ENCODE data around the gene ARID1A.

DNA sequence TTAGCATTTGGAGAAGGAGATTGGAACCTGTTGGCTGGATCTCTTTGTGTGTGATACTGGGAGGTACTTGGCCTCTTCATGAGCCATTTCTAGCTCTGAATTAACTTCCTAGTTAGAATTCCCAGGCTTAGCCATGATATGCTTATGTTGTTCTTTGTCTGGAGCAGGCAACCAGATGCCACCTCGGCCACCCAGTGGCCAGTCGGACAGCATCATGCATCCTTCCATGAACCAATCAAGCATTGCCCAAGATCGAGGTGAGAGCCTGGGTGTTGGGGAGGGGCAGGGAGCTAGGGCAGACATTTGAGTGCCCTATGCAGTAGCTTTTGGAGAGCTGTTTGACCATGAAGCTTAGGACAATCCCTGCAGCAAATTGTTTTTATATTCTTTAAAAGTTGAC lies 65.4 kb downstream of the ARID1A start:
- TF ChIP-seq POLR2A (IDR thresholded peaks at IDR 0.05; ENCODE audit: low read length) (no peak), CEBPB (IDR thresholded peaks at IDR 0.05) (no peak), KDM1A (IDR thresholded peaks at IDR 0.05; ENCODE audit: low read depth) (no peak), SREBF2 (IDR thresholded peaks at IDR 0.05) (no peak), MYC (IDR thresholded peaks at IDR 0.05; ENCODE audit: borderline replicate concordance, low read length) (no peak), PHF8 (IDR thresholded peaks at IDR 0.05; ENCODE audit: borderline replicate concordance, low read depth) (no peak), EP300 (IDR thresholded peaks at IDR 0.05) (no peak), MAFK (IDR thresholded peaks at IDR 0.05; ENCODE audit: partially characterized antibody) (no peak), ZFP36 (IDR thresholded peaks at IDR 0.05; ENCODE audit: borderline replicate concordance, partially characterized antibody) (no peak), CBX8 (IDR thresholded peaks at IDR 0.05) (no peak)
- TF ChIP-seq, protein P1, sequence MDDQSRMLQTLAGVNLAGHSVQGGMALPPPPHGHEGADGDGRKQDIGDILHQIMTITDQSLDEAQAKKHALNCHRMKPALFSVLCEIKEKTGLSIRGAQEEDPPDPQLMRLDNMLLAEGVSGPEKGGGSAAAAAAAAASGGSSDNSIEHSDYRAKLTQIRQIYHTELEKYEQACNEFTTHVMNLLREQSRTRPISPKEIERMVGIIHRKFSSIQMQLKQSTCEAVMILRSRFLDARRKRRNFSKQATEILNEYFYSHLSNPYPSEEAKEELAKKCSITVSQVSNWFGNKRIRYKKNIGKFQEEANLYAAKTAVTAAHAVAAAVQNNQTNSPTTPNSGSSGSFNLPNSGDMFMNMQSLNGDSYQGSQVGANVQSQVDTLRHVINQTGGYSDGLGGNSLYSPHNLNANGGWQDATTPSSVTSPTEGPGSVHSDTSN (IDR thresholded peaks at IDR 0.05): no peak
- TF ChIP-seq, protein P2, sequence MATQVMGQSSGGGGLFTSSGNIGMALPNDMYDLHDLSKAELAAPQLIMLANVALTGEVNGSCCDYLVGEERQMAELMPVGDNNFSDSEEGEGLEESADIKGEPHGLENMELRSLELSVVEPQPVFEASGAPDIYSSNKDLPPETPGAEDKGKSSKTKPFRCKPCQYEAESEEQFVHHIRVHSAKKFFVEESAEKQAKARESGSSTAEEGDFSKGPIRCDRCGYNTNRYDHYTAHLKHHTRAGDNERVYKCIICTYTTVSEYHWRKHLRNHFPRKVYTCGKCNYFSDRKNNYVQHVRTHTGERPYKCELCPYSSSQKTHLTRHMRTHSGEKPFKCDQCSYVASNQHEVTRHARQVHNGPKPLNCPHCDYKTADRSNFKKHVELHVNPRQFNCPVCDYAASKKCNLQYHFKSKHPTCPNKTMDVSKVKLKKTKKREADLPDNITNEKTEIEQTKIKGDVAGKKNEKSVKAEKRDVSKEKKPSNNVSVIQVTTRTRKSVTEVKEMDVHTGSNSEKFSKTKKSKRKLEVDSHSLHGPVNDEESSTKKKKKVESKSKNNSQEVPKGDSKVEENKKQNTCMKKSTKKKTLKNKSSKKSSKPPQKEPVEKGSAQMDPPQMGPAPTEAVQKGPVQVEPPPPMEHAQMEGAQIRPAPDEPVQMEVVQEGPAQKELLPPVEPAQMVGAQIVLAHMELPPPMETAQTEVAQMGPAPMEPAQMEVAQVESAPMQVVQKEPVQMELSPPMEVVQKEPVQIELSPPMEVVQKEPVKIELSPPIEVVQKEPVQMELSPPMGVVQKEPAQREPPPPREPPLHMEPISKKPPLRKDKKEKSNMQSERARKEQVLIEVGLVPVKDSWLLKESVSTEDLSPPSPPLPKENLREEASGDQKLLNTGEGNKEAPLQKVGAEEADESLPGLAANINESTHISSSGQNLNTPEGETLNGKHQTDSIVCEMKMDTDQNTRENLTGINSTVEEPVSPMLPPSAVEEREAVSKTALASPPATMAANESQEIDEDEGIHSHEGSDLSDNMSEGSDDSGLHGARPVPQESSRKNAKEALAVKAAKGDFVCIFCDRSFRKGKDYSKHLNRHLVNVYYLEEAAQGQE (IDR thresholded peaks at IDR 0.05): no peak
- TF ChIP-seq, protein P3, sequence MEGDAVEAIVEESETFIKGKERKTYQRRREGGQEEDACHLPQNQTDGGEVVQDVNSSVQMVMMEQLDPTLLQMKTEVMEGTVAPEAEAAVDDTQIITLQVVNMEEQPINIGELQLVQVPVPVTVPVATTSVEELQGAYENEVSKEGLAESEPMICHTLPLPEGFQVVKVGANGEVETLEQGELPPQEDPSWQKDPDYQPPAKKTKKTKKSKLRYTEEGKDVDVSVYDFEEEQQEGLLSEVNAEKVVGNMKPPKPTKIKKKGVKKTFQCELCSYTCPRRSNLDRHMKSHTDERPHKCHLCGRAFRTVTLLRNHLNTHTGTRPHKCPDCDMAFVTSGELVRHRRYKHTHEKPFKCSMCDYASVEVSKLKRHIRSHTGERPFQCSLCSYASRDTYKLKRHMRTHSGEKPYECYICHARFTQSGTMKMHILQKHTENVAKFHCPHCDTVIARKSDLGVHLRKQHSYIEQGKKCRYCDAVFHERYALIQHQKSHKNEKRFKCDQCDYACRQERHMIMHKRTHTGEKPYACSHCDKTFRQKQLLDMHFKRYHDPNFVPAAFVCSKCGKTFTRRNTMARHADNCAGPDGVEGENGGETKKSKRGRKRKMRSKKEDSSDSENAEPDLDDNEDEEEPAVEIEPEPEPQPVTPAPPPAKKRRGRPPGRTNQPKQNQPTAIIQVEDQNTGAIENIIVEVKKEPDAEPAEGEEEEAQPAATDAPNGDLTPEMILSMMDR (IDR thresholded peaks at IDR 0.05): no peak
- TF ChIP-seq, protein P4, sequence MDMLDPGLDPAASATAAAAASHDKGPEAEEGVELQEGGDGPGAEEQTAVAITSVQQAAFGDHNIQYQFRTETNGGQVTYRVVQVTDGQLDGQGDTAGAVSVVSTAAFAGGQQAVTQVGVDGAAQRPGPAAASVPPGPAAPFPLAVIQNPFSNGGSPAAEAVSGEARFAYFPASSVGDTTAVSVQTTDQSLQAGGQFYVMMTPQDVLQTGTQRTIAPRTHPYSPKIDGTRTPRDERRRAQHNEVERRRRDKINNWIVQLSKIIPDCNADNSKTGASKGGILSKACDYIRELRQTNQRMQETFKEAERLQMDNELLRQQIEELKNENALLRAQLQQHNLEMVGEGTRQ (IDR thresholded peaks at IDR 0.05): no peak
